Cardiac muscle cell (in vitro differentiated cells and primary cell): ENCODE measurements around the gene PAPPA2. TPM values are rescaled to one million over a fixed set of nuclear protein-coding genes. Genes with fewer than 3 reads are reported as not detected.

Source experiments
- DNase-seq, 2 donors: peaks; one replicate each; pipeline versions ENCODE4 v3.0.0 to v3.0.0-alpha.2; 2010 to 2017; ENCODE audit warnings: low read depth in 1 of 2, low spot score in 1 of 2
- H3K27ac ChIP-seq: fragments of 200-600 bp; sonication (generic); 2 replicates; pipeline ENCODE4 v1.5.1; 2016
- H3K27me3 ChIP-seq: fragments of 200-600 bp; sonication (generic); 2 replicates; pipeline ENCODE4 v1.6.0; 2016; ENCODE audit warnings: control low read depth
- H3K36me3 ChIP-seq: fragments of 200-600 bp; sonication (generic); 2 replicates; pipeline ENCODE4 v1.5.1; 2016; ENCODE audit warnings: control low read depth
- H3K4me1 ChIP-seq: fragments of 200-600 bp; sonication (generic); 2 replicates; pipeline ENCODE4 v1.8.1; 2017; ENCODE audit warnings: low read depth, mild to moderate bottlenecking, mixed run types
- H3K4me3 ChIP-seq: fragments of 200-600 bp; sonication (generic); 2 replicates; pipeline ENCODE4 v1.5.1; 2016; ENCODE audit warnings: mild to moderate bottlenecking
- H3K9me3 ChIP-seq: fragments of 200-600 bp; sonication (generic); 2 replicates; pipeline ENCODE4 v1.5.1; 2017; ENCODE audit warnings: low read depth, mild to moderate bottlenecking, control low read depth
- polyA plus RNA-seq: library from polyadenylated mRNA; unstranded; fragments of >200 nt; fragmentation: Nextera tagmentation; extraction: Ambion mirVana; gene quantifications from 2 replicates; pipeline ENCODE4 v1.2.1, GENCODE V29; 2016
- total RNA-seq: library from RNA; depleted of rRNA; stranded (reverse); fragments of >200 nt; gene quantifications from 2 replicates; pipeline ENCODE4 v1.2.3, GENCODE V29; 2016
- TF ChIP-seq, protein P1 (sequence below): IDR thresholded peaks from 2 replicates; pipeline ENCODE4 v1.5.1; 2012; ENCODE audit warnings: low read depth, mild to moderate bottlenecking, low read length

PAPPA2 gene
- total and polyA plus RNA-seq, 2 experiments from 2014 or later, result 1.2 to 2.9 TPM

DNA sequence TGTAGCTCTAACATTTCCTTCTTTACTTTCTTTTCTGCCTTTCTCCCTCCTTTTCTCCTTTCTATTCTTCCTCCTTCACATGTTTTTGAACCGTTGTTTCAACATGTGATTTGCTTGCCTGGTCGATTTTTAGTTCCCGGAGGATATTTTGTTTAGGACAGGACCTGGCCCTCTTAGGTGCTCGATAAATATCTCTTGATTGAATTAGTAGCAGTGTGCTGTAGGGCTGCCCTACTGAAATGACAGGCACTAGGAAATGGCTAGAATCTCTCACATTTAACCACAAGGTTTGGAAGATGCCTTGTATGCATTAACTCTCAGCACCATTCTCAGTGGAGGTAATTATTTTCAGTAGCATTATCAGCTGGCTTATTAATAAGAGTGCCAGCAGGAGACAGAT lies 305.6 kb downstream of the PAPPA2 start:
- DNase-seq, result no peak
- Histone ChIP-seq H3K27me3 (no peaks in the 10 kb centered on the region), H3K4me1 (no peaks in the 10 kb centered on the region), H3K27ac (no peak overlapping the region), H3K36me3 (no peaks in the 10 kb centered on the region), H3K4me3 (no peak overlapping the region), H3K9me3 (no peaks in the 10 kb centered on the region)
- TF ChIP-seq, protein P1, sequence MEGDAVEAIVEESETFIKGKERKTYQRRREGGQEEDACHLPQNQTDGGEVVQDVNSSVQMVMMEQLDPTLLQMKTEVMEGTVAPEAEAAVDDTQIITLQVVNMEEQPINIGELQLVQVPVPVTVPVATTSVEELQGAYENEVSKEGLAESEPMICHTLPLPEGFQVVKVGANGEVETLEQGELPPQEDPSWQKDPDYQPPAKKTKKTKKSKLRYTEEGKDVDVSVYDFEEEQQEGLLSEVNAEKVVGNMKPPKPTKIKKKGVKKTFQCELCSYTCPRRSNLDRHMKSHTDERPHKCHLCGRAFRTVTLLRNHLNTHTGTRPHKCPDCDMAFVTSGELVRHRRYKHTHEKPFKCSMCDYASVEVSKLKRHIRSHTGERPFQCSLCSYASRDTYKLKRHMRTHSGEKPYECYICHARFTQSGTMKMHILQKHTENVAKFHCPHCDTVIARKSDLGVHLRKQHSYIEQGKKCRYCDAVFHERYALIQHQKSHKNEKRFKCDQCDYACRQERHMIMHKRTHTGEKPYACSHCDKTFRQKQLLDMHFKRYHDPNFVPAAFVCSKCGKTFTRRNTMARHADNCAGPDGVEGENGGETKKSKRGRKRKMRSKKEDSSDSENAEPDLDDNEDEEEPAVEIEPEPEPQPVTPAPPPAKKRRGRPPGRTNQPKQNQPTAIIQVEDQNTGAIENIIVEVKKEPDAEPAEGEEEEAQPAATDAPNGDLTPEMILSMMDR, result no peak

DNA sequence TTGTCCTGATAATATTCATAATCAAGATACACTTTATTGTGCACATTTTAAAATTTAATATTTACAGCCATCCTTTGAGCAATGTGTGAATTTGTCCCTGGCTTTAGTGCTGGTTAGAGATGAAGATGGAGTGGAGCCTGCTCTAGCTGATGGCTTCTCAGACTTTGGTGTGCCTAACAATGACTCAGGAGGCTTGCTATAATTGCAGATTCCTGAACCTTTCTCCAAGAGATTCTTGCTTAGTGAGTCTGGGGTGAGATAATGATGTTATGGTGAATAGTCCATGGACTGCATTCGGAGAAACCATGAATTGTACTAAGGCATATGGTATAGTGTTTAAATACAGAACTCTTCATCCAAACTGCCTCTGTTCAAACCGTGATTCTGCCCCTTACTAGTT lies 307.1 kb downstream of the PAPPA2 start:
- no peak for DNase-seq
- Histone ChIP-seq H3K27ac (no peak overlapping the region), H3K4me3 (no peak overlapping the region), H3K4me1 (peaks cover 7% of the 10 kb centered on the region), H3K36me3 (no peaks in the 10 kb centered on the region), H3K27me3 (no peaks in the 10 kb centered on the region), H3K9me3 (no peaks in the 10 kb centered on the region)
- TF ChIP-seq, protein P1, result no peak

DNA sequence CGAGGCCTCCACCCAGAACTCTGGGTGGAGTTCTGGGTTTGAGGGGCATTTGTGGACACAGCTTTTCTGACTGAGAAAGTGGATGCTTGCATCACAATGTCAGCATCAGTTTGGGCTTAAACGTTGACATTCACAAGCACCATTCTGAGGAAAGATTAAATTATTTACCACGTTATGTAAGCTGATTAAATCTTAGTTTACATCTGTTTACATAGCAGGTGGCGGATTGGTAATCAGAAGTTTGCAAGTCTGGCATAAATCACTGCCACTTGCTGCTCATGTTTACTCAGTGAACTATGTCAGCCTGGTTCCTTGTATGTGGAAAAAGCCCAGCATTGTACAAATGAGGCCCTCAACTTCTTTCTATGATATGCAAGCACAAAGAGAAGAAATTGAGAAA lies 310.1 kb downstream of the PAPPA2 start:
- H3K27me3 ChIP-seq, result no peaks in the 10 kb centered on the region
- DNase-seq, result no peak
- no peak overlapping the region for H3K4me3 ChIP-seq
- no peak overlapping the region for H3K27ac ChIP-seq
- H3K9me3 ChIP-seq, result no peaks in the 10 kb centered on the region
- TF ChIP-seq, protein P1, result no peak
- peaks cover 14% of the 10 kb centered on the region for H3K4me1 ChIP-seq
- H3K36me3 ChIP-seq, result no peaks in the 10 kb centered on the region

DNA sequence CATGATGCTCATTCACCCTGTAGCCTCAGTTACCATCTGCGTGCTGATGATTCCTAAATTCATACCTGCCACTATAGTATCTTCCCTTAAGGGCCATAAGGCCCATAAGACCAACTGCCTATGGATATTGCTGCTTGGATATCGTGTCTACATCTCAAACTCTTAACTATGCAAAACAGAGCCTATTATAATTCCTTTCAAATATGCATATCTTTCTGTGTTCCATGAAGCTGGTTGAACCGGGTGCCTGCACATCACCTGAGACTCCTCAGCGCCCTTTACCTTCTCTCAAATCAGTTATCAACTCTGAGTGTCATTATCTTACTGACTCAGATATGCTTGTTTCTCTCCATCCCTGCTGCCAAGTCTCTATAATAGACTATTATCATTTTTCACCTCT lies 311.2 kb downstream of the PAPPA2 start:
- TF ChIP-seq, protein P1, result no peak
- no peak for DNase-seq

DNA sequence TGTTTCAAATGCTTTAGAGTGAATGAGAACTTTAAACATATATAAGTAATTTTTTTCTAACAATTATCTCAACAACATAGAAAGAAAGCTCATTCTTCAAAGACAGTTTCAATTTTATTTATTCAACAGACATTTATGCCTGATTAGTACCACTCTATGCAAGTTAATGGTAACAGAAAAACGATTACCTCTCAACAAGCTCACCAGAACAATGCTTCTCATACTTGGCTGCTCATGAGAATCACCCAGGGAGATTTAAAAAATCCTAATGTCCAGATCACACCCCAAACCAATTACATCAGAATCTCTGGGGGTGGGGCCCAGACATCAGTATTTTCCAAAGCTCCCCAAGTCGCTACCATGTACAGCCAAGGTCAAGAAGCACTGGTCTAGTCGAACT lies 312.4 kb downstream of the PAPPA2 start:
- Histone ChIP-seq H3K36me3 (no peaks in the 10 kb centered on the region), H3K27me3 (no peaks in the 10 kb centered on the region), H3K9me3 (no peaks in the 10 kb centered on the region), H3K27ac (no peak overlapping the region), H3K4me3 (no peak overlapping the region), H3K4me1 (peaks cover 18% of the 10 kb centered on the region)
- TF ChIP-seq, protein P1, result no peak
- no peak for DNase-seq

More for the DNA sequence above, 311.2 kb downstream of the PAPPA2 start:
- H3K4me1 ChIP-seq, result peaks cover 18% of the 10 kb centered on the region
- H3K4me3 ChIP-seq, result no peak overlapping the region
- H3K9me3 ChIP-seq, result no peaks in the 10 kb centered on the region
- no peaks in the 10 kb centered on the region for H3K27me3 ChIP-seq
- no peak overlapping the region for H3K27ac ChIP-seq
- no peaks in the 10 kb centered on the region for H3K36me3 ChIP-seq

DNA sequence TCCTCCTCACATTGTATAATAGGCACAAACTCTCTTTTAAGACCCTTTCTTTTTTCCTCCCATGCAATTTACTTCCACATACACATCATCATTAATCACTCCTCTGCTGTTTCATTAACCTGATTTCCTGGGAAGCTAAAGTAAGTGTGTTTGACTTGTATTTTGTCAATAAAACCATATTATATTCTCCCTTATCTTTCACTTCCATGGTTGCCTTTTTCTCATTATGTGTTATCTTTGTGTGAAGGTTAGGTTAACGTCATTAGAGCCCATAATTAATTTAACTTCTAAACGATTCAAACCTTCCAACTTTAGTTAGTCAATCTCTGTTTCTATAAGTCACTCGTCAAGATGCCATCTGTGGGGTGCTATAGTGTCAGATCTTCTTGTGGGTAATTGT lies 313.0 kb downstream of the PAPPA2 start:
- Histone ChIP-seq H3K27me3 (no peaks in the 10 kb centered on the region), H3K36me3 (no peaks in the 10 kb centered on the region), H3K4me3 (no peak overlapping the region), H3K27ac (no peak overlapping the region), H3K9me3 (no peaks in the 10 kb centered on the region), H3K4me1 (peaks cover 18% of the 10 kb centered on the region)
- TF ChIP-seq, protein P1, result no peak
- no peak for DNase-seq
